Dermis blood vessel endothelial cell (primary cell): ENCODE measurements around the gene DBNDD2. TPM values are rescaled to one million over a fixed set of nuclear protein-coding genes. Genes with fewer than 3 reads are reported as not detected.

Source experiments
- DNase-seq: peaks from one replicate; pipeline ENCODE4 v3.0.0; 2010
- total RNA-seq: library from RNA; depleted of rRNA; stranded (reverse); fragments of >200 nt; gene quantifications from 2 replicates; pipeline ENCODE4 v1.2.3, GENCODE V29; 2014

Gene DBNDD2
- total RNA-seq, 1 donor from 2014 or later: 3.4 TPM

GRCh38 chr20:45419188-45420091 is 11.4 kb downstream of the DBNDD2 start:
- DNase-seq: peak; percentile 98

DNA sequence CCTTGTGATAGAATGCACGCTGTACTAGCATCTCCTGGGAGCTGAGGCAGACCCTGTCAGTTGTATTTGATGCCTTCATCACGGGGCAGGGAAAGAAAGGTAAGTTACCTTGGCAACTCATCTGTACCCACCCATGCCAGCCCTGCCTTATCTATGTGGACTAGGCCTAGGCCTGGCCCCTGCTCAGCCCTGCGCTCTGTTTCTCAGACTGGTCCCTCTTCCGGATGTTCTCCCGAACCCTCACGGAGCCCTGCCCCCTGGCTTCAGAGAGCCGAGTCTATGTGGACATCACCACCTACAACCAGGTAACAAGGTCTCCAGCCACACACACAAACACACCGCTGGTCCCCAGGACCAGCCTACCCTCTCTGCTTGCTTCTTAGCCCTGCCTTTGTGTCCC is 12.0 kb downstream of the DBNDD2 start:
- DNase-seq: no peak

DNA sequence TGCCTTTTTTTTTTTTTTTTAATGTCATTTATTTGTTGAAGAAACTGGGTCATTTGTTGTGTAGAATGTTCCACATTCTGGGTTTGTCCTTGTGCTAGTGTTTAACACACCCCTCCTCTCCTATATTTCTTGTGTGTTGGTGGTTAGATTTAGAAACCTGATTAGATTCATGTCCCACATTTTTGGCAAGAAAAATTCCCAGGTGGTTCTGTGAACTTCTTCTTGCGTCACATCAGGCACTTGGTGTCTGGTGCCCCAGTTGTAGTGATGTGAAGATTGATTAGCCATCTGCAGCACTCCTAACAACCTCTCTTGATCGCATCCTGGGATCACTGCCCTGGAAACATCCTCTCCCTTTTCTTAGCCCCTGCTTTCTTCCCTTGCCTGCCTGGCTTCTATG is 15.6 kb downstream of the DBNDD2 start:
- no peak for DNase-seq

- no peak for DNase-seq
These were observed 17.5 kb downstream of the DBNDD2 start for GRCh38 chr20:45425561-45425960.

DNA sequence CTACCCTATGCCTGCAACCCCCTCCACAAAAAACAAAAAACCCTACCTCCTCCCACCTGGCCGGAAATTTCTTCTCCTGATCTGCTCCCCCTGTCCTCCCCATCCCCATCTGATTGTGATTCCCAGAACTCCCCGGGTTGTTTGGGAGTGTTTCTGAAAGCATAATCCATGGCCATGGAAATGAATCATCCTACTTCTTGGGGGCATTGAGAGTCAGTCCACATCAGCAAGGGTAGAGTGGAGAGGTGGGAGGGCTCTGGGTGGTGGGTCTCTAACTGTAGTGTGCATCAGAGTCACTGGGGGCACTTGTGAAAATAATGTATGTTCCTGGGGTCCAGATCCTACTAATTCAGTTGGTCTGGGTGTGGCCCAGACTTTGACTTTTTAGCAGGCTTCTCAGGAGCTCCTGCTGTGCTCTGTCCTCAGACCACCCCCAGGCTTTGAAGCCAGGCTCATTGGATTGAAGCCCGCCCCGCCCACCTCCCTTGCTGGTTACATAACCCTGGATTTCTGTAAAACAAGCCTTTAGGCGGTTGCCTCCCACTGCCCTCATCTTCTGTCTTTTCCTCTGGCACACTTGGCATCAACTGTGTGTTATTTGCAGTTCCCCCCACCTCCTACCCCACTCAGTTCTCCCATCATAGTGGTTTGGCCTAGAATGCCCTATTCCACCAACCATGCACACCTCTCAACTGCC is 18.4 kb downstream of the DBNDD2 start:
- no peak for DNase-seq

DNA sequence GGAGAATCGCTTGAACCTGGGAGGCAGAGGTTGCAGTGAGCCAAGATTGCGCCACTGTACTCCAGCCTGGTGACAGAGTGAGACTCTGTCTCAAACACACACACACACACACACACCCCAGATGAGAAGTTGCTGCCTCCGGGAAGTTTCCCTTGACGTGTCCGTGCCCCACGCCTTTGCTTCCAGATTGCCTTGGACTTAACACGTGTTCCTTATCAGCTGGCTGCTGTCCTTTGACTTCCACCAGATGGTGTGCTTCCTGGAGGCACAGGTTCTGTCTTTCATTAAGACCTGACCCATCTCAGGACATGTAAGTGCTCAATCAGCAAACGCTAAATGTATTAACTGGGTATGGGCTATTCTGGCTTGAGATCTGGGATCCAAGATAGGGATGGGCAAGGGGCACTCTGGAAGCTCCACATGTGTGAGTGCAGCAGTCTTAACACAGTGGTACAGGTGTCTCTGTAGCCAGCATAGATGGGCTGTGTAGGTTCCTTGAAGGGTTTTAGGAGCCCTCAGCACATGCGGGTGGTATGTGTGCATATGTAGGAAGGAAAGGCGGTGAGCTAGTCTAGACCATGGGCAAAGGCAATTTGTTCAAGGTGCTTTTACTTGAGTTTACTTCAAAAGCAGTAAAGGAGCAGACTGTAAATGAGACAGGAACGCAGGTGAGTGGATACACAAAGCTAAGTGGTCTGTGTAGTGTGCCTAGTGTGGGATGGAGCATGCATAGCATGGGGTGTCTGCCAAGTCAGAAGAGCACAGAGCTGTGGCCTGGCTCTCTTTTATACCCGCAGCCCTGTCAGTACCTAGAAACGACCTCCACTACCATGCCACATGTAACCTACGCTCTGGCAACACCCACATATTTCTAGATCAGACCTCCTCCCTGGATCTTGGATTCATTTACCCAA is 19.4 kb downstream of the DBNDD2 start:
- DNase-seq: no peak

DNA sequence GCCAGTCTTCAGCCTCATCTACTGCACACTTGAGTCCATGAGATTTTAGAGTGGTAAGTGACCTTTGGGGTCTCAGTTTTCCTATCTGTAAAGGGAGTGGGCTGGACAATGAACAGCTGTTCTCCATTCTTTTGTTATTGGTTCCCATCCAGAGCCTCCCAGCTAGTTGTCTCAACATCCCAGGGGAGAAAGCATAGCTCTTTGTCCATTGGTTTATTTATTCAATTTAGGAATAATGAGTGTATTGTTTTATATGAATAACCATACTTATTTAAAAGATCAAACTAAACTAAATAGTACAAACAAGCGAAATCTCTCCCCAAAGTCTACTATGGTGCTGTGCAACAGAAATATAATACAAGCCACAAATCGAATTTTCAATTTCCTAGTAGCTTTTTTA is 21.5 kb downstream of the DBNDD2 start:
- no peak for DNase-seq

DNA sequence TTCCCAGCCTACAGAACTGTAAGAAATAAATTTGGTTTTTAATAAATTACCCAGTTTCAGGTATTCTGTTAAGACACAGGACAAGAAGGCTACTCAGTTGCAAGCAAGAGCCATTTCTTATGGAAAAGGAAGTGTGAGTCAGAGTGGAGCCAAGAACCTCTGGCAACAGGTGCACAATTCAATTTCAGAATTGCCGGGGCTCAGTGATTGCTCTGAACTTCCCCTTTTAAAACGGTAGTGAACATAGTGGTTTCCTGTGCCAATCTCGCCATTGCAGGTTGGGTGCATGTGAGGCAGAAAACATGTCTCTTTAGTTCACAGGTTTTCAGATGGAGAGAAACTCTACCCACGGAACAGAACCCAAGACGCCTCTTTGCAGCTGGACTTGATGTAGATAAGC is 24.2 kb downstream of the DBNDD2 start:
- peak; percentile 72 for DNase-seq

DNA sequence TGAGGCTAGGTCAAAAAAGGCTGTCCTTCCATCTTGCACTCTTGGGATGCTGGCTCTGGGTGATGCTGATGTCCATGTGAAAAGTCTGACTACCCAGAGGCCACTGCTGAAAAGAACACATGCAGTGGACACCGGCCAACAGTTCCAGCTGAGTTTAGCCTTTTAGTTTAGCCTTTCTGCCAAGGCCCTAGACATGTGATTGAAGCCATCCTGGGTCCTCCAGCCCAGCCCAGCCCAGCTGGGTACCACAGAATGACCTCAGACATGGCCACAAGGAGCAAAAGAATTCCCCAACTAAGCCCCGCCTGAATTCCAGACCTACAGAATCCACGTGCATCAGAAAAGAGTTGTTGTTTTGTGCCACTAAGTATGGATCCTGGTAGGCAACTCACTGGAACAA is 25.2 kb downstream of the DBNDD2 start:
- DNase-seq: no peak

DNA sequence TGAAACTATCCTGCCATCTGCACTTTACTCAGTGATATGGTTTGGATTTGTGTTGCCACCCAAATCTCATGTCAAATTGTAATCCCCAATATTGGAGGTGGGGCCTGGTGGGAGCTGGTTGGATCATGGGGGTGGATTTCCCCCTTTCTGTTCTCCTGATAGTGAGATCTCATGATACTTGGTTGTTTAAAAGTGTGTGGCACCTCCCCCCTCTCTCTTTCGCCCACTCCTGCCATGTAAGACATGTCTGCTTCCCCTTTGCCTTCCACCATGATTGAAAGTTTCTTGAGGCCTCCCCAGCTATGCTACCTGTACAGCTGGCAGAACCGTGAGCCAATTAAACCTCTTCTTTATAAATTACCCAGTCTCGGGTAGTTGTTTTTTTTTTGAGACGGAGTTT is 25.9 kb downstream of the DBNDD2 start:
- DNase-seq: no peak

GRCh38 chr20:45436732-45437485 is 28.8 kb downstream of the DBNDD2 start:
- peak; percentile 92 for DNase-seq

- no peak for DNase-seq
These were observed 32.3 kb downstream of the DBNDD2 start for GRCh38 chr20:45440424-45440823.

DNA sequence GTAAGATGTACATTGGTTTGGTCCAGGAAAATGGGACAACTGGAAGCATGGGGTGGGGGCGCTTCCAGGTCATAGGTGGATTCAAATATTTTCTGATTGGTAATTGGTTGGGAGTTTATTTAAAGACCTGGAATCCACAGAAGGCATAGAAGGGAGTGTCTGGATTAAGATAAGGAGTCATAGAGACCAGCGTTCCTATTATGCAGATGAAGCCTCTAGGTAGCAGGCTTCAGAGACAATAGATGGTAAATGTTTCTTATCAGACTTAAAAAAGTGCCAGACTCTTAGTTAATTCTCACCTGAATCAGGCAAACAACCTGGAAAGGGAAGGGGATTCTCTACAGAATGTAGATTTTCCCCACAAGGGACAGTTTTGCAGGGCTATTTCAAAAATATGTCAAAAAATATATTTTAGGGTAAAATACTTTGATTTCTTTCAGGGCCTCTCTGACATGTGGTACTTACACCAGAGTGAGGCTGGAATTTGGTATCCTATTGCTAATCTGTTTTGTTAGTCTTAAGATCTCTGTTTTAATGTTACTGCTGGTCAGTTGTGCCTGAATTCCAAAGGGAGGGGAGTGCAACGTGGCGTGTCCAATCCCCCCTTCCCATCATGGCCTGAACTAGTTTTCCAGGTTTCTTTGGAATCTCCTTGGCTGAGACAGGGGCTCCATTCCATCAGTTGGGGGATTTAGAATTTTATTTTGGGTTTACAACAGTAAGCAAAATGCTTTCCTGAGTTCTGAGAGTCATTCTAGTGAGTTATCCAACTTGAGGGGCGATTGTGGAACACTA is 33.0 kb downstream of the DBNDD2 start:
- DNase-seq: no peak

GRCh38 chr20:45441746-45442145 is 33.7 kb downstream of the DBNDD2 start:
- DNase-seq: no peak

- no peak for DNase-seq
These were observed 36.0 kb downstream of the DBNDD2 start for GRCh38 chr20:45444050-45444449.

DNA sequence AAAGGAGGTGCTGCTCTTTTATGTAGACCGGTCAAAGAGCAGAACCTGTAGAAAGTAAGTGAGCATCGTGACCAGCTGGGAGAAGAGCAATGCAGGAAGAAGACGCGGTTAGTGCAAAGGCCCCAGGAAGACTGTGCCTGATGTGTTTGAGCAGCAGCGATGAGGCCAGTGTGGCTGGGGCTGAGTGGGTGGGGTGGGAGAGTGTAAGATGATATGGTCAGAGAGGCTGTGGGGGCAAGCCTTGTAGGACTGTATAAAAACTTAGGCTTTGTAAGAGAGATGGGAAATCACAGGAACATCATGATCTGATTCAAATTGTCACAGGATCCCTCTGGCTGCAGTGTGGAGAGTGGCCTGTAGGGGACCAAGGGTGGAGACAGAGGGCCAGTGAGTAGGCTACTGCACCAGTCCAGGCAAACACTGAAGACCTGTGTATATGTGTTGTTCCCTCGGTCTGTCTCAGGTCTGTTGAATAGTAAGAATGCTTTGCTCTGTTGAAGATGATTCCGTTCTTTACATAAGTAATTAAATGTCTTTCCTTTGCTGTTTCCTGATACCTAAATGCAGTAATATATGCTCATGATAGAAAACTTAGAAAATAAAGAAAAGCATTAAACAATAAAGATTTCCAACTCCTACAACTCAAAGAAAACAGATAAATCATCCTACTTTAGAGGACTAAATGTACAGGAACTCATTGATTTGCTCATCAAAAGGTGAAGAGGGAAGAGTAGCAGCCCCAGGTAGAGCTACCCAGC is 37.9 kb downstream of the DBNDD2 start:
- DNase-seq: peak; percentile 46

- DNase-seq: no peak
These were observed 40.2 kb downstream of the DBNDD2 start for GRCh38 chr20:45448270-45448669.

GRCh38 chr20:45449528-45449927 is 41.4 kb downstream of the DBNDD2 start:
- DNase-seq: no peak

GRCh38 chr20:45450097-45450818 is 42.2 kb downstream of the DBNDD2 start:
- DNase-seq: peak; percentile 73

- no peak for DNase-seq
These were observed 44.1 kb downstream of the DBNDD2 start for GRCh38 chr20:45452238-45452637.
